Spleen (tissue), 11 donors: ENCODE data around the gene PEX11A. TPM values are rescaled to one million over a fixed set of nuclear protein-coding genes. Genes with fewer than 3 reads are reported as not detected.

Experiments used
- DNase-seq: peaks from one replicate; pipeline ENCODE4 v3.0.0-alpha.2; 2020
- H3K27ac ChIP-seq, 8 donors: fragments of 200-600 bp; sonication (generic) in 7 of 8; 1 replicate in 4 of 8; 2 replicates in 4 of 8; pipeline versions ENCODE4 v1.5.0 to v1.8.0; 2016 to 2021; ENCODE audit warnings: inconsistent platforms in 4 of 8, mild to moderate bottlenecking in 4 of 8, moderate library complexity in 1 of 8
- H3K27me3 ChIP-seq, 7 donors: fragments of 200-600 bp; sonication (generic) in 6 of 7; replicated peaks in 1 of 7; 1 replicate in 4 of 7; 2 replicates in 3 of 7; pipeline versions ENCODE4 v1.5.0 to v1.8.0; 2016 to 2021; ENCODE audit warnings: inconsistent platforms in 3 of 7, mild to moderate bottlenecking in 1 of 7
- H3K36me3 ChIP-seq, 6 donors: fragments of 200-600 bp; sonication (generic) in 5 of 6; 1 replicate in 4 of 6; 2 replicates in 2 of 6; pipeline versions ENCODE4 v1.5.0 to v1.8.0; 2016 to 2021; ENCODE audit warnings: inconsistent platforms in 2 of 6
- H3K4me1 ChIP-seq, 6 donors: fragments of 200-600 bp; sonication (generic) in 5 of 6; 1 replicate in 3 of 6; 2 replicates in 3 of 6; pipeline versions ENCODE4 v1.5.0 to v1.8.0; 2016 to 2021; ENCODE audit warnings: inconsistent platforms in 3 of 6
- H3K4me3 ChIP-seq, 8 donors: fragments of 200-600 bp; sonication (generic) in 7 of 8; 1 replicate in 4 of 8; 2 replicates in 4 of 8; pipeline versions ENCODE4 v1.5.0 to v1.8.0; 2016 to 2021; ENCODE audit warnings: inconsistent platforms in 4 of 8, mild to moderate bottlenecking in 4 of 8, moderate library complexity in 2 of 8
- H3K9me3 ChIP-seq, 8 donors: fragments of 200-600 bp; sonication (generic) in 7 of 8; 1 replicate in 4 of 8; 2 replicates in 4 of 8; pipeline versions ENCODE4 v1.5.0 to v1.8.0; 2016 to 2021; ENCODE audit warnings: inconsistent platforms in 4 of 8
- CTCF ChIP-seq, 11 experiments: fragments of 200-600 bp in 7 of 11; fragments of 450-650 bp in 4 of 11; sonication (generic) in 4 of 11; IDR thresholded peaks in 8 of 11; conservative IDR thresholded peaks in 3 of 11; 1 replicate in 7 of 11; 2 replicates in 4 of 11; pipeline versions ENCODE4 v1.4.0 to v1.8.0; 2016 to 2021; ENCODE audit warnings: antibody characterized with exemption in 11 of 11, inconsistent platforms in 4 of 11, mild to moderate bottlenecking in 1 of 11
- POLR2A ChIP-seq, 3 donors: fragments of 450-650 bp; IDR thresholded peaks; one replicate each; pipeline ENCODE4 v1.5.1; 2017; ENCODE audit warnings: antibody characterized with exemption in 3 of 3, mild to moderate bottlenecking in 1 of 3
- POLR2AphosphoS5 ChIP-seq, 3 donors: sonication (generic); formaldehyde crosslinking; IDR thresholded peaks; one replicate each; pipeline ENCODE4 v1.5.1; 2017; ENCODE audit warnings: antibody characterized with exemption in 3 of 3
- WGBS, 5 donors: extraction: QIAGEN DNeasy Blood & Tissue Kit in 3 of 5; methylation state at CpG; one replicate each; pipeline versions ENCODE4 v1.1.5 to v1.1.7; 2013 to 2018; 5-methylcytosine and 5-hydroxymethylcytosine counted together
- intact Hi-C: fragments of 100-400 bp; cut with DNase I; formaldehyde crosslinking; loops from one replicate; pipeline ENCODE4 v1.15.0; 2023; ENCODE audit warnings: low total_unique reads
- polyA plus RNA-seq, 3 donors: library from polyadenylated mRNA; stranded (reverse); fragments of 200-250 nt; gene quantifications; one replicate each; pipeline ENCODE4 v1.2.1, GENCODE V29; 2013
- total RNA-seq, 7 donors: library from RNA; depleted of rRNA in 3 of 7; stranded (reverse); fragments of >200 nt in 3 of 7; fragmentation: NEBNext Ultra II Directional in 4 of 7; extraction: Animal tissue kit (Norgen Biotek cat#: 25700) in 4 of 7; gene quantifications; one replicate each; pipeline versions ENCODE4 v1.1.0 to v1.2.1, GENCODE V29; 2016 to 2021
- donor health status: healthy with polysubstance abuse.
- donor health status: DM: no; HTN: no; CAD: no; lungs with moderate emphysema.
- donor health status: DM: no; HTN: no; CAD: no.
- donor health status: Bipolar disorder and iron deficiency.
- donor health status: healthy.
- donor health status: DM: no; HTN: no; CAD: no.
- donor health status: DM: yes; HTN: yes; CAD: no.

The PEX11A gene
- total and polyA plus RNA-seq, 10 donors = 1.9 to 6.1 (median 3.6) TPM

- H3K27ac ChIP-seq = no peak overlapping the region
- TF ChIP-seq POLR2A (IDR thresholded peaks at IDR 0.05) = no peak
- no peak for TF ChIP-seq CTCF (IDR thresholded peaks at IDR 0.05 in 8 of 11, conservative IDR thresholded peaks at IDR 0.05 in 3 of 11)
- TF ChIP-seq POLR2AphosphoS5 (IDR thresholded peaks at IDR 0.05) = no peak
- no peak overlapping the region for H3K4me3 ChIP-seq
- no peaks in the 10 kb centered on the region for H3K9me3 ChIP-seq
- DNase-seq = no peak
- intact Hi-C loops = no loop called here
- H3K27me3 ChIP-seq = peaks cover 0 to 19% (median 0%) of the 10 kb centered on the region in 7 donors
- 63 to 73% (median 66%) methylated on average over 8 of the region's 8 CpGs for WGBS, 5 donors
- H3K36me3 ChIP-seq = no peaks in the 10 kb centered on the region
- H3K4me1 ChIP-seq = no peaks in the 10 kb centered on the region
Observed at GRCh38 chr15:89732451-89733172, 42.1 kb upstream of the PEX11A start.

GRCh38 chr15:89731275-89731674, 40.7 kb upstream of the PEX11A start:
- DNase-seq = no peak
- H3K27me3 ChIP-seq = peaks cover 0 to 16% (median 0%) of the 10 kb centered on the region in 7 donors
- no peak overlapping the region for H3K4me3 ChIP-seq
- H3K36me3 ChIP-seq = no peaks in the 10 kb centered on the region
- TF ChIP-seq CTCF (IDR thresholded peaks at IDR 0.05 in 8 of 11, conservative IDR thresholded peaks at IDR 0.05 in 3 of 11) = no peak
- no peak for TF ChIP-seq POLR2A (IDR thresholded peaks at IDR 0.05)
- no peak for TF ChIP-seq POLR2AphosphoS5 (IDR thresholded peaks at IDR 0.05)
- WGBS, 5 donors = 78 to 92% (median 87%) methylated on average over 5 of the region's 5 CpGs
- no peak overlapping the region for H3K27ac ChIP-seq
- H3K9me3 ChIP-seq = no peaks in the 10 kb centered on the region
- no peaks in the 10 kb centered on the region for H3K4me1 ChIP-seq
- intact Hi-C loops = no loop called here

GRCh38 chr15:89728254-89728653, 37.7 kb upstream of the PEX11A start:
- intact Hi-C loops = no loop called here
- TF ChIP-seq POLR2A (IDR thresholded peaks at IDR 0.05) (no peak), POLR2AphosphoS5 (IDR thresholded peaks at IDR 0.05) (peak in 1 of 3 donors; percentile 36)
- Histone ChIP-seq H3K27me3 (peaks cover 0 to 7% (median 0%) of the 10 kb centered on the region in 7 donors), H3K4me1 (no peaks in the 10 kb centered on the region), H3K9me3 (peaks cover 0 to 16% (median 9%) of the 10 kb centered on the region in 8 donors), H3K27ac (peak overlapping the region in 4 of 8 donors; percentile 8 to 47 (median 37)), H3K36me3 (no peaks in the 10 kb centered on the region), H3K4me3 (no peak overlapping the region)
- 36 to 61% (median 47%) methylated on average over 2 of the region's 2 CpGs for WGBS, 5 donors
- DNase-seq = no peak

GRCh38 chr15:89725064-89725463, 34.5 kb upstream of the PEX11A start:
- 82 to 94% (median 88%) methylated on average over 1 of the region's 1 CpG for WGBS, 5 donors
- peaks cover 0 to 16% (median 9%) of the 10 kb centered on the region in 8 donors for H3K9me3 ChIP-seq
- no peak for TF ChIP-seq POLR2A (IDR thresholded peaks at IDR 0.05)
- TF ChIP-seq POLR2AphosphoS5 (IDR thresholded peaks at IDR 0.05) = no peak
- no peak for TF ChIP-seq CTCF (IDR thresholded peaks at IDR 0.05 in 8 of 11, conservative IDR thresholded peaks at IDR 0.05 in 3 of 11)
- no peak for DNase-seq
- no peak overlapping the region for H3K27ac ChIP-seq
- no peaks in the 10 kb centered on the region for H3K36me3 ChIP-seq
- peaks cover 0 to 7% (median 0%) of the 10 kb centered on the region in 7 donors for H3K27me3 ChIP-seq
- intact Hi-C loops = no loop called here
- H3K4me1 ChIP-seq = no peaks in the 10 kb centered on the region
- no peak overlapping the region for H3K4me3 ChIP-seq
